Kidney (tissue), 14 donors: Measurements from ENCODE around the gene RER1. TPM values are rescaled to one million over a fixed set of nuclear protein-coding genes. Genes with fewer than 3 reads are reported as not detected.

Experiments used
- DNase-seq, 5 donors: peaks; one replicate each; pipeline ENCODE4 v3.0.0-alpha.2; 2013 to 2020
- FAIRE-seq: peaks from 2 replicates; lab custom pipeline; 2012; peaks lifted over from hg19 to GRCh38; lab: Jason Lieb, UNC
- H3K27ac ChIP-seq, 2 donors: one replicate each; pipeline ENCODE4 v1.7.0; 2013; ENCODE audit warnings: low read depth in 2 of 2, low read length in 2 of 2, inconsistent platforms in 1 of 2
- H3K27me3 ChIP-seq: one replicate; pipeline ENCODE4 v1.7.1; 2013; ENCODE audit warnings: low read length, inconsistent platforms; ENCODE audit not compliant: control insufficient read depth, insufficient read depth
- H3K36me3 ChIP-seq, 3 donors: one replicate each; pipeline versions ENCODE4 v1.7.0 to v1.7.1; 2013; ENCODE audit warnings: low read length in 3 of 3, control low read depth in 1 of 3, inconsistent platforms in 1 of 3; ENCODE audit not compliant: insufficient read depth in 3 of 3, control insufficient read depth in 2 of 3
- H3K4me1 ChIP-seq, 3 donors: one replicate each; pipeline versions ENCODE4 v1.7.0 to v1.7.1; 2013; ENCODE audit warnings: low read length in 3 of 3, inconsistent platforms in 1 of 3, low read depth in 1 of 3; ENCODE audit not compliant: control insufficient read depth in 2 of 3, insufficient read depth in 2 of 3
- H3K4me3 ChIP-seq, 3 donors: one replicate each; pipeline versions ENCODE4 v1.7.0 to v1.8.1; 2013; ENCODE audit warnings: low read length in 3 of 3, control low read depth in 1 of 3, inconsistent platforms in 1 of 3
- H3K9ac ChIP-seq, 3 donors: one replicate each; pipeline versions ENCODE4 v1.7.0 to v1.7.1; 2013; ENCODE audit warnings: low read length in 3 of 3, control low read depth in 1 of 3, inconsistent platforms in 1 of 3
- H3K9me3 ChIP-seq, 3 donors: one replicate each; pipeline versions ENCODE4 v1.7.0 to v1.7.1; 2013; ENCODE audit warnings: low read length in 3 of 3, control low read depth in 1 of 3, inconsistent platforms in 1 of 3; ENCODE audit not compliant: control insufficient read depth in 2 of 3, insufficient read depth in 1 of 3
- CTCF ChIP-seq: IDR thresholded peaks from 3 replicates; pipeline ENCODE4 v1.5.1; 2012; ENCODE audit warnings: mild to moderate bottlenecking, moderate library complexity, borderline replicate concordance; ENCODE audit not compliant: insufficient read depth; ENCODE audit errors: extremely low read depth
- intact Hi-C: fragments of 100-400 bp; cut with DNase I; formaldehyde crosslinking; loops from one replicate; pipeline ENCODE4 v1.11.1; 2022
- polyA plus RNA-seq: library from polyadenylated mRNA; stranded (reverse); fragments of 350-450 nt; fragmentation: Illumina TruSeq; extraction: RNeasy Lipid Tissue Mini Kit (QIAGEN cat#74804); gene quantifications from one replicate; pipeline ENCODE4 v1.2.3, GENCODE V29; 2014; ENCODE audit warnings: low read depth, low replicate concordance; ENCODE audit not compliant: insufficient read depth
- total RNA-seq: library from RNA; stranded (reverse); fragmentation: NEBNext Ultra II Directional; extraction: Animal tissue kit (Norgen Biotek cat#: 25700); gene quantifications from one replicate; pipeline ENCODE4 v1.2.1, GENCODE V29; 2021
- donor health status: control.
- donor health status: control.
- donor health status: control.
- donor health status: control.
- donor health status: control.
- donor health status: DM: yes; HTN: yes; CAD: no.
- donor health status: Normal renal cell carcinoma (clear cell type).

RER1 gene
- total and polyA plus RNA-seq, 2 donors from 2014 or later: 158 to 162 TPM

DNA sequence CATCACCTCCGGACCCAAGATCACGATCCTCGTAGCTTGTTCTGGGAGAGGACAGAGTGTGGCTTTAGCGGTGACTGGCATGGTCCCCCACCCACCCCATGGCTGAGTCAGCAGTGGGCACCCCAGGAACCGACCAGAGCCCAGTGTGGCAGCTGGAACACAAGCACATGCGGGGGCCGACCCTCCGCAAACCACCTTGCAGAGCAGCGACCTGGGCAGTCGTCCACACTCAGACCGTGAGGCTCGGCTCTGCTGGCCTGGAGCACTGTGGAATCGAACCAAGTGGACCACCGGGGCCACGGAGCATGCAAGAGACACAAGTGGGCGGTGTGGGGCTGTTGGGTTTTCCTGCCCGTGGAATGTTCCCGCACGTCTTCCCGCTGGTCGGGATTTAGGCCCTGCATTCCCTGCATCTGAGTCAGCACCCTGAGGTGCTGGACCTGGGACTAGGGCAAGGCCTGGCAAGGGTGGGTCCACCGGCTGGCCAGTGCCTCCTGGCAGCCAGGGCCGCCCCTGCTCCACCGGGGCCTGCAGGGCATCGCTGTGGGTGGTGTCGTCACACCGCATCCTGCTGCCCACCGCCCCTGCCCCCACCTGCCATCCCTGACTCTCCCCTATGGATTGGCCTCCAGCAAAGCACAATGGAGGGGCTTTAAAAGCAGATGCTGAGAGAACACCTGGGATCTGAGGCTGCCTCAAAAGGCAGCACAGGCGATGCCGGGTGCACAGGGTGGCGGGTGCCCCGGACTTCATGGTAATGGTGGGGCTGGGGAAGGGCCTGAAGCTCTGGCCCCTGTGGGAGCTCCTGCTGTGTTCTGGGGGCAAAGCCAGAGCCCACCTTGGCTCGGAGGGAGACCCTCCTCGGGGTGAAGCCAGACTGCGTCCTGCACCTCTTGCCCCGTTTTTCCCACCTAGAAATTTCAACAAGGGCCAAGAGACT lies 18.8 kb upstream of the RER1 start:
- intact Hi-C loops: no loop called here
- peak in 1 of 5 donors; percentile 65 for DNase-seq
- no peak for FAIRE-seq
- H3K9me3 ChIP-seq: no peaks in the 10 kb centered on the region
- no peak overlapping the region for H3K27ac ChIP-seq
- H3K36me3 ChIP-seq: peaks cover 0 to 8% (median 2%) of the 10 kb centered on the region in 3 donors
- H3K4me3 ChIP-seq: no peak overlapping the region
- no peaks in the 10 kb centered on the region for H3K27me3 ChIP-seq
- no peak for TF ChIP-seq CTCF
- no peaks in the 10 kb centered on the region for H3K4me1 ChIP-seq
- H3K9ac ChIP-seq: no peak overlapping the region

GRCh38 chr1:2373551-2374251 lies 17.9 kb upstream of the RER1 start:
- FAIRE-seq: no peak
- H3K27ac ChIP-seq: no peak overlapping the region
- intact Hi-C loops: no loop called here
- TF ChIP-seq CTCF: no peak
- H3K9me3 ChIP-seq: no peaks in the 10 kb centered on the region
- no peaks in the 10 kb centered on the region for H3K27me3 ChIP-seq
- H3K4me3 ChIP-seq: no peak overlapping the region
- no peak overlapping the region for H3K9ac ChIP-seq
- H3K4me1 ChIP-seq: no peaks in the 10 kb centered on the region
- peak in 1 of 5 donors; percentile 73 for DNase-seq
- H3K36me3 ChIP-seq: peaks cover 0 to 8% (median 2%) of the 10 kb centered on the region in 3 donors

DNA sequence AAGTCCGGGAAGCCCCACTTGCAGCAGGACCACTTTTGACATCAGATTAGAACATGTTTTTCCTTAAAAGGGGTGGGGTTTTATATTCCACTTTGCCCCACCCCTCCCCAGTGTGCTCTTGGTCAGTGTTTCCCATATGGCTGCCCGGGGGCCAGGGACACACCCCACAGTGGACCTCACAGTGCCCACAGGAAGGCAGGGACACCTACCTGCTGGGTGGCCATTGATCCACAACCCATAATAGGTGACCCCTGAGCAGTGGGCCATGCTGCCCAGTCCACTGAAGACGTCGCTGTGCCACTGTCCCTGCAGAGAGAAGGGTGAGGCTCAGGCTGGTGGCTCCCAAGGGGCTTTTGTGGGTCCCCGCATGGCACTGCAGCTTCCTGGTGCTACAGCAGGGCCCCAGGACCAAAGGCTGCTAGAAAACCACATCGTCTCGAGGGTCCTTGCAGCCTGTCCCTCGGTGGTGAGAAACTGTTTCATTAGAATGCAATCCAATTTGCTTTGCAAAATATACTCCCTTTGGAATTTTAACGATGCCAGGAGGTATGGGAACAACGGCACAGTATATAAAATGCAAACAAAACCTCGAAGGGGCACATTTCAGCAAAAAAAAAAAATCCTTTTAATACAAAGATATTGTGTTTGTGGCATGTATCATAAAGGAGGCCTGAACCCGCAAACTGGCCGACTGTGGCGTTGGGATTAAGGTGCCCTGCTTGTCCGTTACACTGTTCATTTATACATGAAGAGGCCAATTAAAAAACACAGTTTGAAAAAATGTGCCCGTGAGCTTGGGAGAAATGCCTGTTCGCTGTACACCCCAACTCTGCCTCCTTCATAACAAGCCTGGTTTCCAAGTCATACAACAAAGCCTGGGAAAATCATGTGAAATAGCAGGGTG lies 17.1 kb upstream of the RER1 start:
- H3K27me3 ChIP-seq: no peaks in the 10 kb centered on the region
- no peak overlapping the region for H3K27ac ChIP-seq
- TF ChIP-seq CTCF: no peak
- H3K4me1 ChIP-seq: no peaks in the 10 kb centered on the region
- FAIRE-seq: no peak
- no peaks in the 10 kb centered on the region for H3K9me3 ChIP-seq
- H3K4me3 ChIP-seq: no peak overlapping the region
- peaks cover 0 to 8% (median 2%) of the 10 kb centered on the region in 3 donors for H3K36me3 ChIP-seq
- intact Hi-C loops: no loop called here
- peak in 1 of 5 donors; percentile 51 for DNase-seq
- no peak overlapping the region for H3K9ac ChIP-seq
